PFSK-1 (cell line): ENCODE data around the gene SUPV3L1.

Source experiments
- FOXP2 ChIP-seq: optimal IDR thresholded peaks from 2 replicates; pipeline ENCODE3; 2011; ENCODE audit warnings: borderline replicate concordance, control low read depth, inconsistent platforms; ENCODE audit not compliant: insufficient read depth; ENCODE audit errors: extremely low read length, extremely low read depth
- POLR2AphosphoS5 ChIP-seq: IDR thresholded peaks from 2 replicates; pipeline ENCODE4 v1.6.1; 2012; ENCODE audit warnings: low read depth, mild to moderate bottlenecking, control low read depth, low read length, moderate library complexity
- REST ChIP-seq, 2 experiments: IDR thresholded peaks; 2 replicates each; pipeline versions ENCODE4 v1.6.1 to v1.8.0; 2011 to 2012; ENCODE audit warnings: low read depth in 2 of 2, low read length in 2 of 2, control low read depth in 1 of 2, inconsistent platforms in 1 of 2, mild to moderate bottlenecking in 1 of 2, moderate library complexity in 1 of 2; ENCODE audit not compliant: insufficient read depth in 1 of 2
- SIN3A ChIP-seq: IDR thresholded peaks from 2 replicates; pipeline ENCODE4 v1.6.1; 2012; ENCODE audit warnings: mild to moderate bottlenecking, low read length, moderate library complexity, borderline replicate concordance; ENCODE audit not compliant: insufficient read depth
- TAF1 ChIP-seq: IDR thresholded peaks from 2 replicates; pipeline ENCODE4 v1.6.1; 2012; ENCODE audit warnings: low read length, control low read depth, borderline replicate concordance; ENCODE audit not compliant: insufficient read depth

SUPV3L1 gene

DNA sequence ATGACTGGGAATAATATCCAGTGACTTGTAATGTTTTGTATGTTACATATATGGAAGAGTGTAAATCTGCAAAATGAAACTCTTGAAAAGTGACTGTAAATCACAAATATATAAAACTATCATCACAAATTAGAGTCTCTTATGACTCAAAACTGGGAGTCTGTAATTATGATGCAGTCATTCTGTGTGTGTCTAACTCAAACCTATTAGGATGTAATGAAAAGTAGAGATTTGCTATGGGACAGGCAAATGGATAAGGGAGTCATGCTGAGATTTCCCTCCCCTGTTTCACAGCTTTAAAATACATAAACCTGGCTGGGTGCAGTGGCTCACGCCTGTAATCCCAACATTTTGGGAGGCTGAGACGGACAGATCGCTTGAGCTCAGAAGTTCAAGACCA lies 31.5 kb downstream of the SUPV3L1 start:
- TF ChIP-seq FOXP2 (no peak), TAF1 (no peak), POLR2AphosphoS5 (no peak), SIN3A (no peak), REST (IDR thresholded peaks at IDR 0.05; ENCODE audit: insufficient read depth in 1 of 2, low read depth in 2 of 2, low read length in 2 of 2) (no peak)

- TF ChIP-seq TAF1 (no peak), POLR2AphosphoS5 (no peak), FOXP2 (no peak), SIN3A (no peak), REST (IDR thresholded peaks at IDR 0.05; ENCODE audit: insufficient read depth in 1 of 2, low read depth in 2 of 2, low read length in 2 of 2) (no peak)
Measured at GRCh38 chr10:69213591-69214311, 33.7 kb downstream of the SUPV3L1 start.

GRCh38 chr10:69214666-69215131 lies 34.7 kb downstream of the SUPV3L1 start:
- TF ChIP-seq REST (IDR thresholded peaks at IDR 0.05; ENCODE audit: insufficient read depth in 1 of 2, low read depth in 2 of 2, low read length in 2 of 2) (no peak), TAF1 (no peak), FOXP2 (no peak), SIN3A (no peak), POLR2AphosphoS5 (no peak)

DNA sequence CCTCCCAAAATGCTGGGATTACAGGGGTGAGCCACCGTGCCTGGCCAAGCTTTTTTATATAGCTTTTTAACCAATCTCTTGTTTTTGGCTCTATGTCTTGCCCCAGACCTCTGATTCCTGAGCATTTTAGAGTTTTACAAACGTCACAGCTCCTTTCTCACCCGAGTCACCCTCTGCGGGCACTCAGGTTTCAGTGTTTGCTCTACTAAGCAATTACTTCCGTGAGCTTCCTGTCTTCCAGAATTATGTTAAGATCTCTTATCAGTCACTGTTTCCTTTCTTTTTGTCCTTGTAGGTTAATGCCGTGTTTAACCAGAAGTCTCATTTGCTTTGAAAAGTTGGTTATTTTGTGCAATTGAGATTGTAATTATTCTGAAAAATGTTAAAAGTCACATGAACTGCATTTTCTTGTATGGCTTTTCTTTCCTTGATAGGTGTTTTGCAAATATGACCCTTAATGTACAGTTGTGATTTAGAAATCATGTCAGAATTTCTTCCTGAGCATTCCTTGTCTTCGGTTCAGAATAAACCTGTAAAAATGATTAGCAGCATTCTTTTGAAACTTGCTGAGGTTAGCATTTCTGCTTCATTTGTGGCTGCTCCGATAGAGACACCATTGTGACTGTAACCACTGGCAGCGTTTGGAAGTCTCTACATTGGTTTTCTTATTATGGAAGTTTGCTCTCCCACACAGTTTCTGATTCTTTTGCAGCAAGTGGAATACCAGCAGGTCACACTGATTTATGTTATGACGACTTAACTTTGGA lies 35.6 kb downstream of the SUPV3L1 start:
- no peak for TF ChIP-seq REST (IDR thresholded peaks at IDR 0.05; ENCODE audit: insufficient read depth in 1 of 2, low read depth in 2 of 2, low read length in 2 of 2)
- no peak for TF ChIP-seq SIN3A
- TF ChIP-seq POLR2AphosphoS5, result no peak
- TF ChIP-seq FOXP2, result no peak
- no peak for TF ChIP-seq TAF1
